ENCODE measurements around the gene KRTAP9-6.

DNA sequence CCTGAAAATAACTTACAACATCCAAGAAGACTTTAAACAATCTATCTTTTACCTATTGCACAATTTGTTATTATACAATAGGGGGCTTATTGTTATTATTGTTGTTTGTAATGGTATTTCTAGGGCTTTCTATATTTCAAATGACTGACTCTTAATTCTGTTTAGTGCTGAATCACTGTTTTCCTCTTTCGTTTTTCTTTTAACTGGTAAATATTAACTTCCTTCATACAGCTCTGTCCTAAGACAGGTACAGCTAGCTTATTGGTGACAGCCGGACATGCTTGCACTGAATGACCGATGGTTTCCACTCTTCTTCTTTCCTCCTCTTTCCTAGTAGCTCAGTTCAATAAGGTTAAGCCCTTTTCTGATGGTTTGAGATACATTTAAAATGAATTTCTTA lies 21.9 kb downstream of the KRTAP9-6 start:
- TF ChIP-seq TCF7L2 (IDR thresholded peaks at IDR 0.05; ENCODE audit: borderline replicate concordance, extremely low read depth, insufficient read depth, insufficient read length), result no peak
- TF ChIP-seq, protein P1, sequence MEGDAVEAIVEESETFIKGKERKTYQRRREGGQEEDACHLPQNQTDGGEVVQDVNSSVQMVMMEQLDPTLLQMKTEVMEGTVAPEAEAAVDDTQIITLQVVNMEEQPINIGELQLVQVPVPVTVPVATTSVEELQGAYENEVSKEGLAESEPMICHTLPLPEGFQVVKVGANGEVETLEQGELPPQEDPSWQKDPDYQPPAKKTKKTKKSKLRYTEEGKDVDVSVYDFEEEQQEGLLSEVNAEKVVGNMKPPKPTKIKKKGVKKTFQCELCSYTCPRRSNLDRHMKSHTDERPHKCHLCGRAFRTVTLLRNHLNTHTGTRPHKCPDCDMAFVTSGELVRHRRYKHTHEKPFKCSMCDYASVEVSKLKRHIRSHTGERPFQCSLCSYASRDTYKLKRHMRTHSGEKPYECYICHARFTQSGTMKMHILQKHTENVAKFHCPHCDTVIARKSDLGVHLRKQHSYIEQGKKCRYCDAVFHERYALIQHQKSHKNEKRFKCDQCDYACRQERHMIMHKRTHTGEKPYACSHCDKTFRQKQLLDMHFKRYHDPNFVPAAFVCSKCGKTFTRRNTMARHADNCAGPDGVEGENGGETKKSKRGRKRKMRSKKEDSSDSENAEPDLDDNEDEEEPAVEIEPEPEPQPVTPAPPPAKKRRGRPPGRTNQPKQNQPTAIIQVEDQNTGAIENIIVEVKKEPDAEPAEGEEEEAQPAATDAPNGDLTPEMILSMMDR (IDR thresholded peaks at IDR 0.05 in 2 of 3, conservative IDR thresholded peaks at IDR 0.05 in 1 of 3; ENCODE audit: borderline replicate concordance in 1 of 3, insufficient read depth in 1 of 3, low read depth in 2 of 3, low read length in 2 of 3), result no peak
- TF ChIP-seq ZNF274 (IDR thresholded peaks at IDR 0.05; ENCODE audit: low read depth, low read length), result no peak
- no peak for TF ChIP-seq POLR2A (IDR thresholded peaks at IDR 0.05; ENCODE audit: borderline replicate concordance, extremely low read depth, insufficient read depth, insufficient read length)
- TF ChIP-seq YY1 (IDR thresholded peaks at IDR 0.05; ENCODE audit: extremely low read depth, insufficient replicate concordance, low read depth, low read length), result no peak
- no peak for TF ChIP-seq EZH2phosphoT487 (IDR thresholded peaks at IDR 0.05; ENCODE audit: borderline replicate concordance)
- no peak for TF ChIP-seq CEBPB (IDR thresholded peaks at IDR 0.05; ENCODE audit: low read depth)
- TF ChIP-seq EZH2 (IDR thresholded peaks at IDR 0.05), result no peak
- TF ChIP-seq JUND (IDR thresholded peaks at IDR 0.05), result no peak
- TF ChIP-seq SRF (IDR thresholded peaks at IDR 0.05; ENCODE audit: low read depth), result no peak
- TF ChIP-seq, protein P2, sequence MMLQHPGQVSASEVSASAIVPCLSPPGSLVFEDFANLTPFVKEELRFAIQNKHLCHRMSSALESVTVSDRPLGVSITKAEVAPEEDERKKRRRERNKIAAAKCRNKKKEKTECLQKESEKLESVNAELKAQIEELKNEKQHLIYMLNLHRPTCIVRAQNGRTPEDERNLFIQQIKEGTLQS (IDR thresholded peaks at IDR 0.05), result no peak
- TF ChIP-seq POLR2AphosphoS5 (IDR thresholded peaks at IDR 0.05; ENCODE audit: low read depth, low read length), result no peak
- TF ChIP-seq, protein P3, sequence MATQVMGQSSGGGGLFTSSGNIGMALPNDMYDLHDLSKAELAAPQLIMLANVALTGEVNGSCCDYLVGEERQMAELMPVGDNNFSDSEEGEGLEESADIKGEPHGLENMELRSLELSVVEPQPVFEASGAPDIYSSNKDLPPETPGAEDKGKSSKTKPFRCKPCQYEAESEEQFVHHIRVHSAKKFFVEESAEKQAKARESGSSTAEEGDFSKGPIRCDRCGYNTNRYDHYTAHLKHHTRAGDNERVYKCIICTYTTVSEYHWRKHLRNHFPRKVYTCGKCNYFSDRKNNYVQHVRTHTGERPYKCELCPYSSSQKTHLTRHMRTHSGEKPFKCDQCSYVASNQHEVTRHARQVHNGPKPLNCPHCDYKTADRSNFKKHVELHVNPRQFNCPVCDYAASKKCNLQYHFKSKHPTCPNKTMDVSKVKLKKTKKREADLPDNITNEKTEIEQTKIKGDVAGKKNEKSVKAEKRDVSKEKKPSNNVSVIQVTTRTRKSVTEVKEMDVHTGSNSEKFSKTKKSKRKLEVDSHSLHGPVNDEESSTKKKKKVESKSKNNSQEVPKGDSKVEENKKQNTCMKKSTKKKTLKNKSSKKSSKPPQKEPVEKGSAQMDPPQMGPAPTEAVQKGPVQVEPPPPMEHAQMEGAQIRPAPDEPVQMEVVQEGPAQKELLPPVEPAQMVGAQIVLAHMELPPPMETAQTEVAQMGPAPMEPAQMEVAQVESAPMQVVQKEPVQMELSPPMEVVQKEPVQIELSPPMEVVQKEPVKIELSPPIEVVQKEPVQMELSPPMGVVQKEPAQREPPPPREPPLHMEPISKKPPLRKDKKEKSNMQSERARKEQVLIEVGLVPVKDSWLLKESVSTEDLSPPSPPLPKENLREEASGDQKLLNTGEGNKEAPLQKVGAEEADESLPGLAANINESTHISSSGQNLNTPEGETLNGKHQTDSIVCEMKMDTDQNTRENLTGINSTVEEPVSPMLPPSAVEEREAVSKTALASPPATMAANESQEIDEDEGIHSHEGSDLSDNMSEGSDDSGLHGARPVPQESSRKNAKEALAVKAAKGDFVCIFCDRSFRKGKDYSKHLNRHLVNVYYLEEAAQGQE (IDR thresholded peaks at IDR 0.05; ENCODE audit: low read depth), result no peak
- TF ChIP-seq ELF1 (IDR thresholded peaks at IDR 0.05; ENCODE audit: borderline replicate concordance, low read depth), result no peak
